HepG2 (cell line): Measurements from ENCODE around the gene RAB40C. TPM values are rescaled to one million over a fixed set of nuclear protein-coding genes. Genes with fewer than 3 reads are reported as not detected.
A peak's percentile ranks its signal among the peaks of the same experiment; 100 is the strongest.

Experiments used
- DZIP1 ChIP-seq: sonication (generic); formaldehyde crosslinking; IDR thresholded peaks from 2 replicates; pipeline ENCODE4 v1.5.0; 2020; ENCODE audit warnings: mild to moderate bottlenecking, missing genetic modification reagents
- KAT7 ChIP-seq: IDR thresholded peaks from 2 replicates; pipeline ENCODE4 v1.6.1; 2018; ENCODE audit warnings: borderline replicate concordance, missing compliant biosample characterization
- KLF15 ChIP-seq: sonication (generic); formaldehyde crosslinking; IDR thresholded peaks from 2 replicates; pipeline ENCODE4 v1.8.1; 2023; ENCODE audit warnings: borderline replicate concordance, mild to moderate bottlenecking, inconsistent platforms, missing genetic modification reagents, mixed read lengths
- NR2F1 ChIP-seq, 2 experiments: fragments of 450-650 bp in 1 of 2; formaldehyde crosslinking in 1 of 2; IDR thresholded peaks; 2 replicates each; pipeline versions ENCODE4 v1.5.0 to v1.6.1; 2016 to 2020; ENCODE audit warnings: mild to moderate bottlenecking in 1 of 2, missing compliant biosample characterization in 1 of 2, missing genetic modification reagents in 1 of 2, moderate library complexity in 1 of 2
- NR2F6 ChIP-seq, 2 experiments: IDR thresholded peaks; 2 replicates each; pipeline ENCODE4 v1.6.1; 2016; ENCODE audit warnings: antibody characterized with exemption in 1 of 2, mild to moderate bottlenecking in 1 of 2
- RAD21 ChIP-seq: fragments of 450-650 bp; formaldehyde crosslinking; IDR thresholded peaks from 2 replicates; pipeline ENCODE4 v1.5.0; 2020; ENCODE audit warnings: mild to moderate bottlenecking
- RBM22 ChIP-seq: fragments of 200-400 bp; formaldehyde crosslinking; optimal IDR thresholded peaks from 2 replicates; pipeline ENCODE3; 2017; ENCODE audit warnings: mild to moderate bottlenecking, low read length, moderate library complexity
- RCOR2 ChIP-seq: IDR thresholded peaks from 2 replicates; pipeline ENCODE4 v1.6.1; 2016; ENCODE audit warnings: missing biosample characterization, missing genetic modification reagents
- RNF219 ChIP-seq: sonication (generic); formaldehyde crosslinking; IDR thresholded peaks from 2 replicates; pipeline ENCODE4 v1.5.0; 2020; ENCODE audit warnings: mild to moderate bottlenecking, missing genetic modification reagents
- SIX4 ChIP-seq: sonication (generic); formaldehyde crosslinking; IDR thresholded peaks from 2 replicates; pipeline ENCODE4 v1.4.0; 2020; ENCODE audit warnings: missing genetic modification reagents
- ZBTB21 ChIP-seq: sonication (generic); formaldehyde crosslinking; IDR thresholded peaks from 2 replicates; pipeline ENCODE4 v1.4.0; 2020; ENCODE audit warnings: missing genetic modification reagents
- ZBTB4 ChIP-seq: sonication (generic); formaldehyde crosslinking; IDR thresholded peaks from 2 replicates; pipeline ENCODE4 v1.4.0; 2020; ENCODE audit warnings: missing genetic modification reagents, mild to moderate bottlenecking, borderline replicate concordance
- ZBTB8A ChIP-seq: sonication (generic); formaldehyde crosslinking; IDR thresholded peaks from 2 replicates; pipeline ENCODE4 v1.4.0; 2020; ENCODE audit warnings: mild to moderate bottlenecking, low read depth, missing genetic modification reagents, borderline replicate concordance
- ZC3H13 ChIP-seq: sonication (generic); formaldehyde crosslinking; IDR thresholded peaks from 2 replicates; pipeline ENCODE4 v1.8.1; 2023; ENCODE audit warnings: mild to moderate bottlenecking, missing genetic modification reagents, moderate library complexity
- ZNF264 ChIP-seq: sonication (generic); formaldehyde crosslinking; IDR thresholded peaks from 2 replicates; pipeline ENCODE4 v1.4.0; 2020; ENCODE audit warnings: missing genetic modification reagents
- ZNF292 ChIP-seq: sonication (generic); formaldehyde crosslinking; IDR thresholded peaks from 2 replicates; pipeline ENCODE4 v1.8.1; 2022; ENCODE audit warnings: mild to moderate bottlenecking, low read depth, missing genetic modification reagents, borderline replicate concordance
- ZNF773 ChIP-seq: sonication (generic); formaldehyde crosslinking; IDR thresholded peaks from 2 replicates; pipeline ENCODE4 v1.4.0; 2020; ENCODE audit warnings: missing genetic modification reagents, borderline replicate concordance
- polyA plus RNA-seq, 8 experiments: library from polyadenylated mRNA; depleted of rRNA in 3 of 8; stranded (reverse) in 7 of 8; unstranded in 1 of 8; fragments of >200 nt; fragmentation: Illumina TruSeq in 4 of 8; extraction: Trizol in 4 of 8; gene quantifications; 2 replicates each; pipeline versions ENCODE4 v1.2.1 to v1.2.3, GENCODE V29; 2011 to 2016; ENCODE audit warnings: low read depth in 4 of 8, missing spikeins in 1 of 8, mixed read lengths in 1 of 8; ENCODE audit not compliant: insufficient read depth in 1 of 8
- total RNA-seq, 5 experiments: library from RNA; depleted of rRNA; stranded (reverse); fragments of >200 nt; fragmentation: Illumina TruSeq; extraction: Trizol; gene quantifications; 2 replicates each; pipeline ENCODE4 v1.2.3, GENCODE V29; 2016; ENCODE audit warnings: low read depth in 1 of 5

RAB40C gene
- total and polyA plus RNA-seq, 2 of the 13 experiments (the other 11 are each of a cell fraction or from before 2014, with no cell fraction given) = 7.7 to 11.5 TPM

GRCh38 chr16:630815-631405, 41.0 kb downstream of the RAB40C start, which contains the start of gene WFIKKN1 (continued):
- peak; percentile 50 for TF ChIP-seq NR2F6 (IDR thresholded peaks at IDR 0.05)
- TF ChIP-seq NR2F6 (CRISPR knock-in tag; IDR thresholded peaks at IDR 0.05) = peak; percentile 11
- TF ChIP-seq RBM22 = peak; percentile 8
- no peak for TF ChIP-seq KAT7 (CRISPR knock-in tag)
- 0 out of 2 replicates have a peak, but pooled peaks have one; percentile 35 for TF ChIP-seq RNF219 (CRISPR knock-in tag)
- no peak for TF ChIP-seq ZBTB21 (CRISPR knock-in tag)
- TF ChIP-seq ZC3H13 (CRISPR knock-in tag) = 0 out of 2 replicates have a peak, but pooled peaks have one; percentile 13
- TF ChIP-seq ZNF292 (CRISPR knock-in tag) = peak; percentile 35; the same call in 1 of the 2 replicates
- TF ChIP-seq KLF15 (CRISPR knock-in tag) = no peak
- TF ChIP-seq SIX4 = no peak
- no peak for TF ChIP-seq ZNF264 (CRISPR knock-in tag)
- no peak for TF ChIP-seq RAD21 (CRISPR knock-in tag)
- TF ChIP-seq ZNF773 (CRISPR knock-in tag) = no peak
- peak in 1 of 2 experiments; percentile 10; a peak in 1 of 4 replicates for TF ChIP-seq NR2F1 (CRISPR knock-in tag; IDR thresholded peaks at IDR 0.05)
- TF ChIP-seq RCOR2 (CRISPR knock-in tag) = no peak
- TF ChIP-seq DZIP1 = no peak
- TF ChIP-seq ZBTB4 = no peak
- TF ChIP-seq ZBTB8A (CRISPR knock-in tag) = no peak
